Colonic mucosa (tissue), 4 donors: ENCODE data around the gene IER3. TPM values are rescaled to one million over a fixed set of nuclear protein-coding genes. Genes with fewer than 3 reads are reported as not detected.
A peak's percentile ranks its signal among the peaks of the same experiment; 100 is the strongest.
"Not testable (repeated sequence)": the region's sequence is repeated elsewhere in the genome, so short reads cannot be mapped to it uniquely, and the experiment has no call there.

Experiments used
- DNase-seq: peaks from one replicate; pipeline ENCODE4 v3.0.0-alpha.2; 2020
- H3K27ac ChIP-seq: fragments of 200-600 bp; one replicate; pipeline ENCODE4 v1.8.0; 2021
- H3K27me3 ChIP-seq: fragments of 200-600 bp; one replicate; pipeline ENCODE4 v1.8.0; 2021
- H3K36me3 ChIP-seq: fragments of 200-600 bp; one replicate; pipeline ENCODE4 v1.8.0; 2021
- H3K4me1 ChIP-seq: fragments of 200-600 bp; one replicate; pipeline ENCODE4 v1.8.0; 2021; ENCODE audit warnings: mild to moderate bottlenecking
- H3K4me3 ChIP-seq: fragments of 200-600 bp; one replicate; pipeline ENCODE4 v1.8.0; 2021
- H3K9ac ChIP-seq, 2 donors: one replicate each; pipeline ENCODE4 v1.7.0; 2013; ENCODE audit warnings: control low read depth in 2 of 2, low read depth in 2 of 2, low read length in 2 of 2
- H3K9me3 ChIP-seq: fragments of 200-600 bp; one replicate; pipeline ENCODE4 v1.8.0; 2021
- CTCF ChIP-seq: fragments of 200-600 bp; IDR thresholded peaks from one replicate; pipeline ENCODE4 v1.8.0; 2022; ENCODE audit warnings: antibody characterized with exemption, mild to moderate bottlenecking
- intact Hi-C: fragments of 100-400 bp; cut with DNase I; formaldehyde crosslinking; loops from one replicate; pipeline ENCODE4 v1.14.1; 2022
- total RNA-seq, 2 donors: library from RNA; stranded (reverse); fragmentation: NEBNext Ultra II Directional in 1 of 2; extraction: Animal tissue kit (Norgen Biotek cat#: 25700) in 1 of 2; gene quantifications; one replicate each; pipeline ENCODE4 v1.2.1, GENCODE V29; 2021
- donor health status: healthy.
- donor health status: DM: no; HTN: no; CAD: no.
- donor health status: DM: no; HTN: no; CAD: no.

IER3 gene
- total RNA-seq, 2 donors from 2014 or later = 47.2 to 92.8 TPM

- Histone ChIP-seq H3K36me3 (no peaks in the 10 kb centered on the region), H3K9ac (no peak overlapping the region), H3K4me1 (no peaks in the 10 kb centered on the region), H3K27ac (no peak overlapping the region), H3K9me3 (no peaks in the 10 kb centered on the region), H3K27me3 (no peaks in the 10 kb centered on the region), H3K4me3 (no peak overlapping the region)
- DNase-seq = no peak
- no peak for TF ChIP-seq CTCF
- intact Hi-C loops = no loop called here
Measured at GRCh38 chr6:30767944-30768301, 23.6 kb upstream of the IER3 start.

GRCh38 chr6:30767158-30767943 is 23.0 kb upstream of the IER3 start:
- no peak for TF ChIP-seq CTCF
- Histone ChIP-seq H3K4me3 (no peak overlapping the region), H3K27me3 (no peaks in the 10 kb centered on the region), H3K9ac (no peak overlapping the region), H3K4me1 (no peaks in the 10 kb centered on the region), H3K9me3 (no peaks in the 10 kb centered on the region), H3K36me3 (no peaks in the 10 kb centered on the region), H3K27ac (no peak overlapping the region)
- no peak for DNase-seq
- intact Hi-C loops = no loop called here

- intact Hi-C loops = no loop called here
- Histone ChIP-seq H3K9me3 (no peaks in the 10 kb centered on the region), H3K27ac (no peak overlapping the region), H3K36me3 (no peaks in the 10 kb centered on the region), H3K27me3 (no peaks in the 10 kb centered on the region), H3K9ac (no peak overlapping the region), H3K4me1 (no peaks in the 10 kb centered on the region), H3K4me3 (no peak overlapping the region)
- no peak for DNase-seq
- no peak for TF ChIP-seq CTCF
Measured at GRCh38 chr6:30766461-30767157, 22.3 kb upstream of the IER3 start.

- intact Hi-C loops, H3K4me3 ChIP-seq, H3K9ac ChIP-seq, H3K4me1 ChIP-seq, DNase-seq, H3K27ac ChIP-seq, H3K36me3 ChIP-seq, H3K27me3 ChIP-seq, H3K9me3 ChIP-seq: not testable (repeated sequence)
Measured at GRCh38 chr6:30765495-30765894, 21.1 kb upstream of the IER3 start.

GRCh38 chr6:30764490-30765043 is 20.2 kb upstream of the IER3 start:
- DNase-seq, H3K27ac ChIP-seq, H3K4me3 ChIP-seq, H3K27me3 ChIP-seq, intact Hi-C loops, H3K4me1 ChIP-seq, H3K9me3 ChIP-seq, H3K36me3 ChIP-seq: not testable (repeated sequence)
- peak overlapping the region in 1 of 2 donors; percentile 27 for H3K9ac ChIP-seq

GRCh38 chr6:30763618-30764489 is 19.5 kb upstream of the IER3 start:
- intact Hi-C loops = no loop called here
- peak overlapping the region in 1 of 2 donors; percentile 27 for H3K9ac ChIP-seq

More at GRCh38 chr6:30763618-30764489, 19.5 kb upstream of the IER3 start:
- DNase-seq = no peak
- H3K9me3 ChIP-seq = no peaks in the 10 kb centered on the region
- H3K27ac ChIP-seq = peak overlapping the region; percentile 57
- H3K4me1 ChIP-seq = no peaks in the 10 kb centered on the region
- no peak overlapping the region for H3K4me3 ChIP-seq
- no peaks in the 10 kb centered on the region for H3K27me3 ChIP-seq
- H3K36me3 ChIP-seq = no peaks in the 10 kb centered on the region
- no peak for TF ChIP-seq CTCF
